ENCODE measurements around the gene MORC2. TPM values are rescaled to one million over a fixed set of nuclear protein-coding genes. Genes with fewer than 3 reads are reported as not detected.

Gene MORC2
- total RNA-seq, 2 experiments from 2014 or later, result 22.9 to 35.6 TPM

DNA sequence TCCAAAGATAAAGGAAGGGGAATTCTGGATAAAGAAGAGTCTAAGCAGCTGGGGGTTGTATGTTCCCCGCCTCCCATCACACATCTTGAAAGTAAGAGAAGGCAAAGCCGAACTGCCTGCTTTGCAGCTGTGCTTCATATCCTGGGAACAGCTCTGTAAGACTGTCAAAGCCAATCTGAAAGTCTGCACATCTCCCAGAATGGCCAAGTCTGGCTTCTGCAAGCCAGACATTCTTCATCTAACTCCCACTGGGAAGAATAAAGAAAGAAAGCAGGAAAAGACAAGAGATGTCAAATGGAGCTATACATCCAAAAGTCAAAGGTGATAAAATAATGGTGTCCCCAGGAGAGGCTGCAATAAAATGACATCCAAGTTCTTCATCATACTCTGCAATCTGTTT is 15.4 kb downstream of the MORC2 start:
- no peak overlapping the region for H2AFZ ChIP-seq (ENCODE audit: low read length)
- H3K4me3 ChIP-seq (ENCODE audit: low read depth, low read length, poor library complexity, severe bottlenecking), result no peak overlapping the region
- H3K9me3 ChIP-seq (ENCODE audit: low read length), result no peaks in the 10 kb centered on the region
- intact Hi-C loops (cut with micrococcal nuclease; ENCODE audit: unreplicated experiment), result no loop called here
- peaks cover 91% of the 10 kb centered on the region for H3K36me3 ChIP-seq (ENCODE audit: insufficient read depth, low read length)
- no peaks in the 10 kb centered on the region for H3K9me2 ChIP-seq (ENCODE audit: insufficient read depth, low read length)
- ChIA-PET POLR2A (interaction anchor here (0.5 to 1.0 kb wide), 3 partner anchors 10 to 52 kb away, joined by 3 read pairs; no protein-coding TSS in a partner anchor), CTCF (ENCODE audit: unreplicated experiment) (no interaction called here)
- no peaks in the 10 kb centered on the region for H3K4me1 ChIP-seq (ENCODE audit: insufficient read depth, low read length, poor library complexity, severe bottlenecking)
- H3K4me2 ChIP-seq (ENCODE audit: low read length), result no peak overlapping the region
- BruUV-seq (replicated peaks), result no TSS peak
- no peak overlapping the region for H3K27ac ChIP-seq (ENCODE audit: low read depth, low read length, poor library complexity, severe bottlenecking)
- TF ChIP-seq, protein P1, sequence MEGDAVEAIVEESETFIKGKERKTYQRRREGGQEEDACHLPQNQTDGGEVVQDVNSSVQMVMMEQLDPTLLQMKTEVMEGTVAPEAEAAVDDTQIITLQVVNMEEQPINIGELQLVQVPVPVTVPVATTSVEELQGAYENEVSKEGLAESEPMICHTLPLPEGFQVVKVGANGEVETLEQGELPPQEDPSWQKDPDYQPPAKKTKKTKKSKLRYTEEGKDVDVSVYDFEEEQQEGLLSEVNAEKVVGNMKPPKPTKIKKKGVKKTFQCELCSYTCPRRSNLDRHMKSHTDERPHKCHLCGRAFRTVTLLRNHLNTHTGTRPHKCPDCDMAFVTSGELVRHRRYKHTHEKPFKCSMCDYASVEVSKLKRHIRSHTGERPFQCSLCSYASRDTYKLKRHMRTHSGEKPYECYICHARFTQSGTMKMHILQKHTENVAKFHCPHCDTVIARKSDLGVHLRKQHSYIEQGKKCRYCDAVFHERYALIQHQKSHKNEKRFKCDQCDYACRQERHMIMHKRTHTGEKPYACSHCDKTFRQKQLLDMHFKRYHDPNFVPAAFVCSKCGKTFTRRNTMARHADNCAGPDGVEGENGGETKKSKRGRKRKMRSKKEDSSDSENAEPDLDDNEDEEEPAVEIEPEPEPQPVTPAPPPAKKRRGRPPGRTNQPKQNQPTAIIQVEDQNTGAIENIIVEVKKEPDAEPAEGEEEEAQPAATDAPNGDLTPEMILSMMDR (conservative IDR thresholded peaks at IDR 0.05; ENCODE audit: low read length), result no peak
- TF ChIP-seq EZH2phosphoT487 (IDR thresholded peaks at IDR 0.05; ENCODE audit: borderline replicate concordance, low read depth, low read length), result no peak
- H4K20me1 ChIP-seq (ENCODE audit: insufficient read depth, low read length), result no peaks in the 10 kb centered on the region
- no peak for DNase-seq (ENCODE audit: low spot score)
- H3K79me2 ChIP-seq (ENCODE audit: insufficient read depth, low read depth, low read length), result no peaks in the 10 kb centered on the region

DNA sequence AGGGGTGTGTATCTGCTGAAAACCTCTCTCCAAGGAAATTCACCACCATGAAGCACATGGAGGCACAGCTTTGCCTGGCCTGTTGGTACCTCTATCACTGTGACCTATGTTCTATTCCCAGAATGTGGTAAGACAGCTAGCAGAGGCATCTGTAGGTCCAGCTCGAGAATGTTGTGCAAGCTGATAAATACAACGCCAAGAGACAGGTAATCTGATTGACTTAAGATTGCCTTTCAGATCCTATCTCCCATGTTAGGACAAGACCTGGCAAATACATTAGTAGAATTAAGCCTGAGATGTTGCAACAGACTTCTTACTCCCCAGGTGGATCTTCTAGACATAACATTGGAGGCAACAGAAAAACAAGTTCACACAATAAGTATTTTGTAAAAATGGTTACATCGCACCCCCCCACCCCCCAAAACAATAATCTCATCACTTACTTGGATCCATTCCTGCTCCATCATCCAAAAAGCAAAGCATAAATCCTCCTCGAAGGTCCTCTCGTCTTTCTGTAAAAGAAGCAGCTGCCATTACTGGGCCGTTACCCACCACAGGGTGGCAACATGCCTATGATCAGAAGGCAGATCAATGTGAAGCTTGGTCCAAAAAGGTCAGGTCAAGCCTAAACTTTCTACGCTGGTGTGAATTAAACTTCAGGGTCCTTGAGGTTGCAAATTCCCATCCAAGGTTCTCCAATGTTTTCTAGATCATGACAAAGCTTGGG is 18.5 kb downstream of the MORC2 start:
- ChIA-PET POLR2A (no interaction called here), CTCF (ENCODE audit: unreplicated experiment) (no interaction called here)
- Histone ChIP-seq H3K4me1 (ENCODE audit: insufficient read depth, low read length, poor library complexity, severe bottlenecking) (no peaks in the 10 kb centered on the region), H3K79me2 (ENCODE audit: insufficient read depth, low read depth, low read length) (no peaks in the 10 kb centered on the region), H3K4me2 (ENCODE audit: low read length) (no peak overlapping the region), H3K36me3 (ENCODE audit: insufficient read depth, low read length) (peaks cover 96% of the 10 kb centered on the region), H3K27ac (ENCODE audit: low read depth, low read length, poor library complexity, severe bottlenecking) (no peak overlapping the region), H3K9me3 (ENCODE audit: low read length) (no peaks in the 10 kb centered on the region), H3K4me3 (ENCODE audit: low read depth, low read length, poor library complexity, severe bottlenecking) (no peak overlapping the region), H2AFZ (ENCODE audit: low read length) (no peak overlapping the region), H3K9me2 (ENCODE audit: insufficient read depth, low read length) (no peaks in the 10 kb centered on the region), H4K20me1 (ENCODE audit: insufficient read depth, low read length) (no peaks in the 10 kb centered on the region)
- TF ChIP-seq EZH2phosphoT487 (IDR thresholded peaks at IDR 0.05; ENCODE audit: borderline replicate concordance, low read depth, low read length), result no peak
- TF ChIP-seq, protein P1 (conservative IDR thresholded peaks at IDR 0.05; ENCODE audit: low read length), result 0 out of 2 replicates have a peak, but pooled peaks have one; percentile 23
- no TSS peak for BruUV-seq (replicated peaks)
- intact Hi-C loops (cut with micrococcal nuclease; ENCODE audit: unreplicated experiment), result loop anchor here (2.0 to 5.0 kb wide), 2 partner anchors 133 to 197 kb away; no protein-coding TSS in a partner anchor
- DNase-seq (ENCODE audit: low spot score), result no peak

DNA sequence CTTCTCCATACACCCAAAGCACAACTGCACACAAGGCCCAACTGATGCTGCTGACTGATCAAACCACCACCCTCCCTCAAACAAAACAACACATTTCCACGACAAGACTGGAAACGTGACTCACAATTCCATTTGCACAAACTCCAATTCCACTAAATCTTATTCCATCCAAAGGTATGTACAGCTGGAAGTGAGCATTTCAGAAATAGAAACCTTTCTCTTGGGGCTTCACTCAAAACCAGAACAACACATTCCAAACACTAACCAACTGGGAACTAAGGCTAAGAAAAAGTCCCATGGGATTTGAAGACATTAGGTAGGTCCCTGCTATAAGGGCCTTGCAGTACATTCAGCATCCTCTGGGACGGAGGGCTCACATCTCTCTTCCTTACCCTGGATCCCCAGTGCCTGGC is 19.6 kb downstream of the MORC2 start:
- H3K9me2 ChIP-seq (ENCODE audit: insufficient read depth, low read length), result no peaks in the 10 kb centered on the region
- no peak overlapping the region for H3K27ac ChIP-seq (ENCODE audit: low read depth, low read length, poor library complexity, severe bottlenecking)
- no peaks in the 10 kb centered on the region for H3K4me1 ChIP-seq (ENCODE audit: insufficient read depth, low read length, poor library complexity, severe bottlenecking)
- ChIA-PET POLR2A (interaction anchor here (0.7 kb wide), 1 partner anchor 15 kb away, joined by 3 read pairs; no protein-coding TSS in a partner anchor), CTCF (ENCODE audit: unreplicated experiment) (no interaction called here)
- TF ChIP-seq, protein P1 (conservative IDR thresholded peaks at IDR 0.05; ENCODE audit: low read length), result no peak
- TF ChIP-seq EZH2phosphoT487 (IDR thresholded peaks at IDR 0.05; ENCODE audit: borderline replicate concordance, low read depth, low read length), result no peak
- H3K4me2 ChIP-seq (ENCODE audit: low read length), result no peak overlapping the region
- no peak for DNase-seq (ENCODE audit: low spot score)
- H4K20me1 ChIP-seq (ENCODE audit: insufficient read depth, low read length), result no peaks in the 10 kb centered on the region
- no TSS peak for BruUV-seq (replicated peaks)
- no peaks in the 10 kb centered on the region for H3K9me3 ChIP-seq (ENCODE audit: low read length)
- H3K36me3 ChIP-seq (ENCODE audit: insufficient read depth, low read length), result peaks cover 97% of the 10 kb centered on the region
- intact Hi-C loops (cut with micrococcal nuclease; ENCODE audit: unreplicated experiment), result loop anchor here (2.0 to 5.0 kb wide), 2 partner anchors 134 to 198 kb away; no protein-coding TSS in a partner anchor
- H2AFZ ChIP-seq (ENCODE audit: low read length), result no peak overlapping the region
- no peaks in the 10 kb centered on the region for H3K79me2 ChIP-seq (ENCODE audit: insufficient read depth, low read depth, low read length)
- H3K4me3 ChIP-seq (ENCODE audit: low read depth, low read length, poor library complexity, severe bottlenecking), result no peak overlapping the region
